ENCODE data around the gene MAML2.
"Not testable (repeated sequence)": the region's sequence is repeated elsewhere in the genome, so short reads cannot be mapped to it uniquely, and the experiment has no call there.

MAML2 gene

DNA sequence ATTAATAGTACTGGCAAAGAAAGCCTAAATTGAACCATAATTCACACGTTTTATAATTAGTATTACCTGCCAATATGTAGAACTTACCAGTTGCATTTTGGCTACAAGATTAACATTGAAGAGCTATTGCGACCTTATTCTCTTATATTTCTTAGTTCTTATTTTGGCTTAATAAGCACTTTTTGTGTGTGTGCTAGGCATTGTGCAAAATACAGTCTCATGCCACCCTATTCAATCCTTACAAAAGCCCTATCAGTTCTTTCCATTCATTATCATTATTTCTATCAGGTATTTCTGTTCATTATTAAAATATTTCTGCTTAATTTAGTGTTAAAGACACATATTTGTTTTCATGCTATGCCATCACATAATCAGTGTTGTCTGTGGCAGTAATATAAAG lies 41.2 kb downstream of the MAML2 start:
- no peak for TF ChIP-seq ZNF274 (IDR thresholded peaks at IDR 0.05; ENCODE audit: low read depth, low read length)
- H3K4me3 ChIP-seq (ENCODE audit: low read length), result no peak overlapping the region

DNA sequence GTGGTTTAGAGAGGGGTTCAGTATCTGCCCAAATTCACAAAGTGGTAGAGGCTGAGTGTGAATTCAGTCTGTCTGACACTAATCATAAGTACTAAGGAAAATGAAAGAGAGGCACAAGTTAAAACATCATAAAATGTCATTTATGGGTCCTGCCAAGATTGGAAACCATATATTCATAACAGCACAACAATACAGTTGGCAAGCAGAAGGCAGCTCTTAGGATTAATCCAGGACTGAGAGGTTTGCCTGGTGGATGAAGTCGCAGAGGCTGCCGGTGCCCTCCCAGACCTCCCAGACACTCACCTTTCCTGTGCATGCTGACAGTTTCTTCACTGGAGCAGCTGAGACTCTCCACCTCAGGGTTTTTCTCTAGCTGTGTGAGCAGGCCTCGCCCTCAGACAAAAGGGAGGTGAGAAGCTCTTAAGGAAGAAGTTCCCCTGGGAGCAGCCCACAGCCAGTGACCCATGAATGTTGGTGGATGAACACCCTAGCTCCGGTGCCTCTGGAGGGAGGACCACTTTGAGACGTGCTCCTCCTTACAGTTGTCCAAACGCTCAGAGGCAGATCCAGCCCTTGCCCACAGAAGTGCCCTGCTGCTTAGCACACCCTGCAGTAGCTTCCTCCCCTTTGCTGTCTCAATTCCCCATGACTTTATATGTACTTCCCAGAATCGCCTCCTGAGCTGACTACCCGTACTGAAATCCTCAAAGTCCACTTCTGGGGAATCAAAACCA lies 43.7 kb downstream of the MAML2 start:
- no peak for TF ChIP-seq ZNF274 (IDR thresholded peaks at IDR 0.05; ENCODE audit: low read depth, low read length)
- H3K4me3 ChIP-seq (ENCODE audit: low read length), result no peak overlapping the region

GRCh38 chr11:96295369-96295768 lies 47.6 kb downstream of the MAML2 start:
- TF ChIP-seq ZNF274 (IDR thresholded peaks at IDR 0.05; ENCODE audit: low read depth, low read length), result no peak

GRCh38 chr11:96294289-96294688 lies 48.7 kb downstream of the MAML2 start:
- no peak for TF ChIP-seq ZNF274 (IDR thresholded peaks at IDR 0.05; ENCODE audit: low read depth, low read length)
- H3K4me3 ChIP-seq (ENCODE audit: low read length), result no peak overlapping the region

More at GRCh38 chr11:96295369-96295768, 47.6 kb downstream of the MAML2 start:
- no peak overlapping the region for H3K4me3 ChIP-seq (ENCODE audit: low read length)

DNA sequence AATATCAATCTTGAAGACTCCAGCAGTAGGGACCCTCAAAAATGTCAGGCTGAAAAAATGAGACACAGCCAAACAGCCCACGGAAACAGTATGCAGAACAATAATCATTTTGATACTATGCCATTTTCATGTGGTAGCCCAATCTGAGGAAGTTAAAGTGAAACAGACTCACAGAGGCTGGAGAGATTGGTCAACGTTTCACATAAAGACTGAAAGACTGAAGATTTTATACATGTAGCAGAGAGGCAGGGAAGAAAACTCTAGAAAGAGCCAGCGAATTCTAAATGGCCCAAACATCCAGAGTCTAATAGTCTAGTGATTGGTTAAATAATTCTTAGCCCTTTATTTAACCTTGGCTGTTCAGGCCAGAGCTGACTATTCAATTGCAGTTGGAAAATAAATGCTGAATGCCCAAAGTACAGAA lies 49.4 kb downstream of the MAML2 start:
- H3K4me3 ChIP-seq (ENCODE audit: low read length), result no peak overlapping the region

GRCh38 chr11:96293109-96293508 lies 49.9 kb downstream of the MAML2 start:
- TF ChIP-seq ZNF274 (IDR thresholded peaks at IDR 0.05; ENCODE audit: low read depth, low read length), result no peak

More for the DNA sequence above, 49.4 kb downstream of the MAML2 start:
- no peak for TF ChIP-seq ZNF274 (IDR thresholded peaks at IDR 0.05; ENCODE audit: low read depth, low read length)

GRCh38 chr11:96292291-96293010 lies 50.5 kb downstream of the MAML2 start:
- no peak overlapping the region for H3K4me3 ChIP-seq (ENCODE audit: low read length)
- no peak for TF ChIP-seq ZNF274 (IDR thresholded peaks at IDR 0.05; ENCODE audit: low read depth, low read length)

More at GRCh38 chr11:96293109-96293508, 49.9 kb downstream of the MAML2 start:
- H3K4me3 ChIP-seq (ENCODE audit: low read length), result no peak overlapping the region

- H3K4me3 ChIP-seq (ENCODE audit: low read length), result no peak overlapping the region
- no peak for TF ChIP-seq ZNF274 (IDR thresholded peaks at IDR 0.05; ENCODE audit: low read depth, low read length)
These were observed 52.4 kb downstream of the MAML2 start for GRCh38 chr11:96290631-96291030.

GRCh38 chr11:96290031-96290430 lies 53.0 kb downstream of the MAML2 start:
- no peak overlapping the region for H3K4me3 ChIP-seq (ENCODE audit: low read length)
- no peak for TF ChIP-seq ZNF274 (IDR thresholded peaks at IDR 0.05; ENCODE audit: low read depth, low read length)

- TF ChIP-seq ZNF274 (IDR thresholded peaks at IDR 0.05; ENCODE audit: low read depth, low read length), result no peak
- no peak overlapping the region for H3K4me3 ChIP-seq (ENCODE audit: low read length)
These were observed 54.1 kb downstream of the MAML2 start for GRCh38 chr11:96288915-96289314.

DNA sequence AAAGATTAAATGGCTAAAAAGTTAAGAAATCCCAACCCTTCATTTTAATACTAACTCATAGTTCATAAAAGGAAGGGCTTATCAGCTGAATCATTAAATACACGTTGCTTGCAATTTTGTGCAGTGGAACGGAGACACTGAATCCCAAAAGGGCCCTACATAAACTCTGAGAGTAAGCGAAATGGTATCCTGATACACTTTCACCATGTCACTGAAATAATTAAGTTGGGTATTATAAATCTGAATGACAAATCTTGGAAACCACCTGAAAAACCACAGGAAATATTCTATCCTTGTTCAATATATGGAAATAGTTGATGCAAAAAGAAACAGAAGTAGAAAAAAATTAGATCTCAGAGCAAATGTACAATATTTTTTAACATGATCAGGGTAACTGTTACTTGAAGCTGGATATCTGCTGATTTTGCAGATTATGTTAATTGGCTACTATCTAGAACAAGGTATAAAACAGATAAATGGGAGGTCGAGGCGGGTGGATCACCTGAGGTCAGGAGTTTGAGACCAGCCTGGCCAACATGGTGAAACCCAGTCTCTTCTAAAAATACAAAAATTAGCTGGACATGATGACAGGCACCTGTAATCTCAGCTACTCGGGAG lies 55.1 kb downstream of the MAML2 start:
- TF ChIP-seq ZNF274 (IDR thresholded peaks at IDR 0.05; ENCODE audit: low read depth, low read length), result no peak

GRCh38 chr11:96285985-96286384 lies 57.0 kb downstream of the MAML2 start:
- H3K4me3 ChIP-seq (ENCODE audit: low read length), result not testable (repeated sequence)

More for the DNA sequence above, 55.1 kb downstream of the MAML2 start:
- no peak overlapping the region; the same call in 1 of the 2 replicates for H3K4me3 ChIP-seq (ENCODE audit: low read length)

GRCh38 chr11:96284917-96285316 lies 58.1 kb downstream of the MAML2 start:
- H3K4me3 ChIP-seq (ENCODE audit: low read length), result no peak overlapping the region
- no peak for TF ChIP-seq ZNF274 (IDR thresholded peaks at IDR 0.05; ENCODE audit: low read depth, low read length)

- no peak for TF ChIP-seq ZNF274 (IDR thresholded peaks at IDR 0.05; ENCODE audit: low read depth, low read length)
- no peak overlapping the region for H3K4me3 ChIP-seq (ENCODE audit: low read length)
These were observed 58.6 kb downstream of the MAML2 start for GRCh38 chr11:96284401-96284800.

Measured in GM08714 (cell line).